NCI-H2107 treated with DMSO at 0.1 percent for 48 hours (cell line): ENCODE data around the gene RANGAP1.

ENCODE experiments used
- DNase-seq: peaks from one replicate; lab custom pipeline; 2025; ENCODE audit not compliant: unreplicated experiment; lab: John Stamatoyannopoulos, UW

RANGAP1 gene

GRCh38 chr22:41204066-41204465, 81.9 kb downstream of the RANGAP1 start:
- DNase-seq = no peak

- DNase-seq = no peak
Measured at GRCh38 chr22:41203118-41203517, 82.9 kb downstream of the RANGAP1 start.

- DNase-seq = no peak
Measured at GRCh38 chr22:41201141-41201540, 84.8 kb downstream of the RANGAP1 start.

GRCh38 chr22:41198027-41198580, 87.9 kb downstream of the RANGAP1 start:
- no peak for DNase-seq

GRCh38 chr22:41197038-41197972, 88.7 kb downstream of the RANGAP1 start:
- DNase-seq = no peak
